GM18508 (cell line): ENCODE results near the gene FLNC.

Experiments used
- ATAC-seq: cut with Tn5 transposase; IDR thresholded peaks from one replicate; pipeline ENCODE4 v1.9.1; 2021; ENCODE audit warnings: moderate number of reproducible peaks; ENCODE audit not compliant: insufficient read depth, unreplicated experiment

FLNC gene

GRCh38 chr7:128831178-128831993, 1.2 kb downstream of the FLNC start:
- no peak for ATAC-seq

DNA sequence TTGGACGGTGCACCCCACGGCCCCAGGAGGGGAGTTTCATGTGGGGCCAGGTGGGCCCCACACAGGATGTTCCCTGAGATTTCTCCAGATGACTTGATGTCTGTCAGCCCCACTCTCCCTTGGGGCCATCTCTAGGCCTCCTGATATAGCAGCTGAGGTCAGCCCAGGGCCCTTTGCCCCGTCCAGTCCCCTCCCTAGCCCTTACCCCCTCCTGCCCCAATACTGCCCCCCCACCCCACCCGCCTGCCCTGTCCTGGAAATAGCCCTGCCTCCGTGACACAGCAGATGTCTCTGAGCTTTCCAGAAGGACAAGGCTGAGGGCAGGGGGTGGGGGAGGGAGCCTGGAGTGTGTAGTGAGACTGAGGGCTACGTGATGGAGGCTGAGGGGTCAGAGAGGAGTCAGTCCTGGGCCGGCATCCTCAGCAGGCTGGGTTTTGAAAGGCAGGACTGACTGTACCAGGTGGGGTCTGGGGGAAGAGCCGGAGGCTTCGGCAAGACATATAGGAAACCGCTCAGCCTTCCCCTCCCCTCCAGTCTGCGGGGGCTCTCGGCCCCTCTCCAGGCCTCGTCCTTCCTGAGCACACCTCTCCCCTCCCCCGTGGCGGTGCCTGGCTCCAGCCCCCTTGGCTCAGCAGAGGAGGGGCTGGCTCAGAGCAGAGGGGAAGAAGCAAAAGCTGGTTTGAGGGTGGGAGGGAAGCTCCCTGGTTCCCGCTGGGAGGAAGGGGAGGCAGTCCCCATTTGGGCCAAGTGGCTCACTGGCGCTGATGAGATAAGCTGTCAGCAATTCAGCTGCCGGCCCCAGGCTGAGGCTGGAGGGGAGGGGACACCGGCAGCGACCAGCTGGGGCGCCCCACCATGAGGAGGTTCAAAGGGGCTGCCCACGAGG, 2.0 kb downstream of the FLNC start:
- no peak for ATAC-seq

DNA sequence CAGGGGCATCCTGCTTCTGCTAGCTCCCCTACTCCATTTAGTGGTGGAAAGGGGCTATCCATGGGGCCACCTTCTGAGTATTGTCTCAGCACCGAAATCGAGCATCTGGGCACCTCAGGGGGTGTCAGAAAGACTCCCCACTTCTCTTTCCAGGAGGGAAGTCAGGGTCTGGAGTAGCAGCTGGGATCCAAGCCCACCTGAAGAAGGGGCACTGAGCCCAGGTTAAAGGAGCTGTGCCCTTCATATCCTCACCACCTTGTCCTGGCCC, 2.6 kb downstream of the FLNC start:
- no peak for ATAC-seq

GRCh38 chr7:128833148-128833945, 3.1 kb downstream of the FLNC start:
- ATAC-seq = no peak

- ATAC-seq = no peak
Observed at GRCh38 chr7:128833946-128834325, 3.7 kb downstream of the FLNC start.

GRCh38 chr7:128835231-128835751, 5.1 kb downstream of the FLNC start:
- ATAC-seq = no peak

GRCh38 chr7:128835790-128836641, 5.8 kb downstream of the FLNC start:
- no peak for ATAC-seq

- no peak for ATAC-seq
Observed at GRCh38 chr7:128836729-128837348, 6.6 kb downstream of the FLNC start.

GRCh38 chr7:128837521-128837921, 7.3 kb downstream of the FLNC start:
- no peak for ATAC-seq

DNA sequence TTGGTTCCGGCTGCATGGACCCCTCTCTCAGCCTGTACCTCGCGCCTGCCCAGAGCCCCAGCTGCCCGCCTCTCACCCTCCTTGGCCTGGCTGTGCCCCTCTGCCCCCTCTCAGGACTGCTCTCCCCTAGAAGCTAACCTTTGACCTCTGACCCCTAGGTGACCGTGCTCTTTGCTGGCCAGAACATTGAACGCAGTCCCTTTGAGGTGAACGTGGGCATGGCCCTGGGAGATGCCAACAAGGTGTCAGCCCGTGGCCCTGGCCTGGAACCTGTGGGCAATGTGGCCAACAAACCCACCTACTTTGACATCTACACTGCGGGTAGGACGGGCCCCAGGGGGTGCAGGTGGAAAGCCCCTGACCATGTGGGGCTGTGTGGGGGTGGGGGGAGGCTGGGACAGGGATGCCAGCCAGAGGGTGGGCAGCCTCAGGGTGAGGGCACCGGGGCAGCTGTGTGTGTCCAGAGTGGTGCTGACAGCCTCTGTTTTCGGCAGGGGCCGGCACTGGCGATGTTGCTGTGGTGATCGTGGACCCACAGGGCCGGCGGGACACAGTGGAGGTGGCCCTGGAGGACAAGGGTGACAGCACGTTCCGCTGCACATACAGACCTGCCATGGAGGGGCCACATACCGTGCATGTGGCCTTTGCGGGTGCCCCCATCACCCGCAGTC, 8.0 kb downstream of the FLNC start:
- ATAC-seq = no peak

DNA sequence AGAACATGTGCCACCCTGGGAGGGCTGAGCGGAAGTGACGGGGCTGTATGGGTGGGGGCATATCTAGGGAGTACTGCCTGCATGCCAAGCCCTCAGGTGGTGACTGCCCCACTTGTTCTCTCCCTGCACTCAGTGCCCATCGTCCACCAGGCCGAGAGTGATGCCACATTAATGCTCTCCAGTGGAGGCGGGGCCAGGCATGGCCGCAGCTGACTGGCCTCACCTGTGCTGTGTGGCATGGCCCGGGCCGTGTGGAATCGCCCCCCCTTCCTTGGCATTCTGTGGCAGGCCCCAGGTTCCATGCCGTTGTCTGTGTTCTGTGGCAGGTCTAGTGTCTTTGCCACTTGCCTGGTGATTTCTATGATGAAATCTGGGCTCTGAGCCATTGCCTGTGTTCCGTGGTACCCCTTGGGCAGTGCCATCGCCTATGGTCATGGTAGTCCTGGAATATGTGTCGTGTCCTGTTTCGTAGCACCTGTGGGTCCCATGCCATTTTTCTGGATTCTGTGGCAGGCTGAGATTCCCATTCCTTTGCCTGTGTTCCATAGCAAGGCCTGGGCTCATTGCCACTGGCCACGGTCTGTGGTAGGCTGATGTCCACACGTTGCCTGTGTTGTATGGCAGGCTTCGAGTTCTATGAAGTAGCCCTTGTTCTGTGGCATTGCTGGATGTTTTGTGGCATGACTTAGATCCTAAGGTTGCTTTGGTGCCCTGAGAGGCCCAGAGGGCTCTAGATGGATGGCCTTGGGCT, 8.9 kb downstream of the FLNC start:
- ATAC-seq = no peak

- ATAC-seq = no peak
Observed at GRCh38 chr7:128839751-128840177, 9.6 kb downstream of the FLNC start.

DNA sequence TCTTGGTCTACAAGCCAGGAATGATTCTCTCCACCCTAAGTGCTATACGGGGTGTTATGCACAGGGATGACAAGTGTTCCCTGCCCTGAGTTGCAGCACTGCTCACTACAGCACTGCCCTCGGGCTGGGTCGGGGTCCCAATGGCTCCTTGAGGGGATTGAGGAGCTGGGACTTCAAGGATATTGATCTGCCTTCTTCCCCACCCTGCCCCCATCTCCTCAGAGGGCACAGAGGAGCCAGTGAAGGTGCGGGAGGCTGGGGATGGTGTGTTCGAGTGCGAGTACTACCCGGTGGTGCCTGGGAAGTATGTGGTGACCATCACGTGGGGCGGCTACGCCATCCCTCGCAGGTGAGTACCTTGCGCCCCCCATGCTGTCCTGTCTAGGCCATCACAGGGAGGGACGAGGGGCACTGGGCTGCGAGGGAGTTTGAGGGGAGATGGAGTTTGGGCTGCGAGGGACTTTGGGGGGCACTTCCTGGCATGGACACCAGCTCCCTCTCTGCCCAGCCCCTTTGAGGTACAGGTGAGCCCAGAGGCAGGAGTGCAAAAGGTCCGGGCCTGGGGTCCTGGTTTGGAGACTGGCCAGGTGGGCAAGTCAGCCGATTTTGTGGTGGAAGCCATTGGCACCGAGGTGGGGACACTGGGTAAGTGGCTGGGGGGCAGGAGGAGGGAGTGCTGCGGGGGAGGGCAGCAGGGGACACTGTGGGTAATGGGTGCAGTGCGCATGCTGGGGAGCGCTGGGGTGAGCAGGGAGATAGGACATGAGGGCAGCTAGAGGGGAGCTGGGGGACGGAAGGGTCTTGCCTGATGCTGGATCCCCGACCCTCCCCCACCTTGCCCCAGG, 10.3 kb downstream of the FLNC start:
- ATAC-seq = no peak

GRCh38 chr7:128841171-128841690, 11.0 kb downstream of the FLNC start:
- no peak for ATAC-seq

GRCh38 chr7:128841921-128842673, 11.9 kb downstream of the FLNC start:
- no peak for ATAC-seq
